Naive B cell (primary cell): ENCODE data around the gene USP43. TPM values are rescaled to one million over a fixed set of nuclear protein-coding genes. Genes with fewer than 3 reads are reported as not detected.
"Not testable (repeated sequence)": the region's sequence is repeated elsewhere in the genome, so short reads cannot be mapped to it uniquely, and the experiment has no call there.

Source experiments
- ATAC-seq, 2 donors: fragments of 150-1000 bp; cut with Tn5 transposase; 2 replicates each; pipeline ENCODE4 v1.10.0; 2021; ENCODE audit warnings: low read depth in 2 of 2, mild to moderate bottlenecking in 2 of 2, moderate library complexity in 2 of 2
- DNase-seq: peaks from one replicate; pipeline ENCODE4 v3.0.0; 2022
- H3K27ac Mint-ChIP-seq, 6 donors: one replicate each; pipeline ENCODE4 v1.8.0; 2020 to 2022; ENCODE audit warnings: mild to moderate bottlenecking in 6 of 6, mixed read lengths in 6 of 6, moderate library complexity in 5 of 6, inconsistent platforms in 2 of 6
- H3K27me3 Mint-ChIP-seq, 3 donors: one replicate each; pipeline ENCODE4 v1.8.0; 2021 to 2022; ENCODE audit warnings: mixed read lengths in 3 of 3, mild to moderate bottlenecking in 1 of 3
- H3K36me3 Mint-ChIP-seq, 2 donors: one replicate each; pipeline ENCODE4 v1.8.0; 2020 to 2022; ENCODE audit warnings: mixed read lengths in 2 of 2, inconsistent platforms in 1 of 2, mild to moderate bottlenecking in 1 of 2
- H3K4me1 Mint-ChIP-seq, 3 donors: one replicate each; pipeline ENCODE4 v1.8.0; 2020 to 2022; ENCODE audit warnings: mixed read lengths in 3 of 3, inconsistent platforms in 1 of 3, mild to moderate bottlenecking in 1 of 3, moderate library complexity in 1 of 3
- H3K4me3 Mint-ChIP-seq, 8 donors: one replicate each; pipeline ENCODE4 v1.8.0; 2020 to 2022; ENCODE audit warnings: mild to moderate bottlenecking in 8 of 8, mixed read lengths in 8 of 8, moderate library complexity in 8 of 8, inconsistent platforms in 2 of 8
- H3K9me3 Mint-ChIP-seq, 7 donors: one replicate each; pipeline ENCODE4 v1.8.0; 2020 to 2022; ENCODE audit warnings: mixed read lengths in 7 of 7, mild to moderate bottlenecking in 5 of 7, inconsistent platforms in 2 of 7, moderate library complexity in 1 of 7
- polyA plus RNA-seq, 6 donors: library from polyadenylated mRNA; unstranded; fragments of 300-500 nt; fragmentation: Illumina TruSeq; gene quantifications; one replicate each; pipeline ENCODE4 v1.2.3, GENCODE V29; 2021; ENCODE audit warnings: low read depth in 6 of 6

USP43 gene
- polyA plus RNA-seq, 6 donors from 2014 or later = not detected

DNA sequence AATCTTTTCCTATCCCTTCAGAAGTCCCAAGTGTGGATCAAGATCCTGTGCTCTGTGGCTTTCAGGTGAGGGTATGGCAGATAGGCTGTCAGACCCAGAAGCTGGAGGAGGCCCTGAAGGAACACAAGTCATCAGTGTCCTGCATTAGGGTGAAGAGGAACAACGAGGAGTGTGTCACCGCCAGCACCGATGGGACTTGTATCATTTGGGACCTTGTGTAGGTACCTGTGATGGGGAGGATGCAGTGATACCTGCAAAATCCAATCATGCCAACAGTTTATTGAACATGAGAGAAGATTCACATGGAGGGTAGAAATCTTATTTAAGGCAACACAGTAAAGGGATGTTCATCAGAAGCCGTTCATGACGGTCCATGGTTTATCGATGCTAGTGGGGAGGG is 10.0 kb upstream of the USP43 start:
- H3K4me3 Mint-ChIP-seq = no peak overlapping the region
- peaks cover 17 to 29% (median 24%) of the 10 kb centered on the region in 3 donors for H3K27me3 Mint-ChIP-seq
- no peaks in the 10 kb centered on the region for H3K9me3 Mint-ChIP-seq

GRCh38 chr17:9636501-9636900 is 8.8 kb upstream of the USP43 start:
- H3K9me3 Mint-ChIP-seq = no peaks in the 10 kb centered on the region
- ATAC-seq (no peak), DNase-seq (no peak)
- peaks cover 14 to 25% (median 21%) of the 10 kb centered on the region in 3 donors for H3K27me3 Mint-ChIP-seq
- no peaks in the 10 kb centered on the region for H3K36me3 Mint-ChIP-seq
- H3K4me3 Mint-ChIP-seq = no peak overlapping the region
- no peak overlapping the region for H3K27ac Mint-ChIP-seq
- no peaks in the 10 kb centered on the region for H3K4me1 Mint-ChIP-seq

More for the DNA sequence above, 10.0 kb upstream of the USP43 start:
- Mint-ChIP-seq H3K36me3 (no peaks in the 10 kb centered on the region), H3K27ac (no peak overlapping the region), H3K4me1 (no peaks in the 10 kb centered on the region)
- ATAC-seq (no peak), DNase-seq (no peak)

DNA sequence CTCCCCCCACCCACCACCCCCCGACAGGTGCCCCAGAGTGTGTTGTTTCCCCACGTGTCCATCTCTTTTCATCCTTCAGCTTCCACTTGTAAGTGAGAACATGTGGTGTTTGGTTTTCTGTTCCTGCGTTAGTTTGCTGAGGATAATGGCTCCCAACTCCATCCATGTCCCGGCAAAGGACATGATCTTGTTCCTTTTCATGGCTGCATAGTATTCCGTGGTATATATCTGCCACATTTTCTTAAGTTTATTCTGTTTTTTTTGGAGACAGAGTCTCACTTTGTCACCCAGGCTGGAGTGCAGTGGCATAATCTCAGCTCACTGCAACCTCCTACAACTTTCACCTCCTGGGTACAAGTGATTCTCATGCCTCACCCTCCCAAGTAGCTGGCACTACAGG is 4.9 kb upstream of the USP43 start:
- not testable (repeated sequence) for DNase-seq, ATAC-seq, H3K27ac Mint-ChIP-seq, H3K9me3 Mint-ChIP-seq, H3K4me3 Mint-ChIP-seq, H3K36me3 Mint-ChIP-seq
- peaks cover 17 to 23% (median 21%) of the 10 kb centered on the region in 3 donors for H3K27me3 Mint-ChIP-seq
- peaks cover 0 to 12% (median 8%) of the 10 kb centered on the region in 3 donors for H3K4me1 Mint-ChIP-seq

GRCh38 chr17:9643611-9644010 is 1.7 kb upstream of the USP43 start:
- Mint-ChIP-seq H3K27ac (no peak overlapping the region), H3K27me3 (peaks cover 32 to 36% (median 34%) of the 10 kb centered on the region in 3 donors), H3K36me3 (no peaks in the 10 kb centered on the region), H3K9me3 (no peaks in the 10 kb centered on the region), H3K4me3 (peak overlapping the region in 7 of 8 donors; percentile 30 to 92 (median 82)), H3K4me1 (peaks cover 10 to 22% (median 20%) of the 10 kb centered on the region in 3 donors)
- DNase-seq (no peak), ATAC-seq (no peak)

DNA sequence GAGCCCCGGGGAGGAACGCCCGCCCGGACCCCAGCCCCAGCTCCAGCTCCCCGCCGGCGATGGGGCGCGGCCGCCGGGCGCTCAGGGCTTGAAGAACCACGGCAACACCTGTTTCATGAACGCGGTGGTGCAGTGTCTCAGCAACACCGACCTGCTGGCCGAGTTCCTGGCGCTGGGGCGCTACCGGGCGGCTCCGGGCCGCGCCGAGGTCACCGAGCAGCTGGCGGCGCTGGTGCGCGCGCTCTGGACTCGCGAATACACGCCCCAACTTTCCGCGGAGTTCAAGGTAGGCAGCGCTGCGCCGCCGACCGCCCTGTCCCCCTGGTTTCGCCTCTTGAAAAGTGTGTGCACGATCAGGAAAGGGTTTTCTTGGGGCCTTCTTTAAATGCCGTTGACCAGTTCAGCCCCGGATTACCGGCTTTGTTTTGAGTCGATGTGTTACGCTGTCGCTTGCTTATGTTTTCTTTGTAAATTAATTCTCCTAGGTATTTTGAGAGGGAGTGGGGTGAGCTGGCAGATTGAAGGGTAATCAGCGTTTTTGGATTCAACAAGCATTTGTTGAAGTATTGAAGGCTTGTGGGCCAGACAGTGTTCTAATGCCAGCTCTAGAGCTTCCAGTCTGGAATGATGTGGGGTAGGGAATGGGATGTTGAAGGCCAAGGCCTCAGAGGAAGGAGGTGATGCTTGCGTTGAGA is 681 bp downstream of the USP43 start:
- ATAC-seq = peak in 1 of 2 donors; percentile 42
- Mint-ChIP-seq H3K27ac (no peak overlapping the region), H3K4me3 (peak overlapping the region; percentile 58 to 89 (median 78)), H3K4me1 (peaks cover 13 to 26% (median 25%) of the 10 kb centered on the region in 3 donors), H3K9me3 (no peaks in the 10 kb centered on the region), H3K27me3 (peaks cover 34 to 41% (median 36%) of the 10 kb centered on the region in 3 donors), H3K36me3 (no peaks in the 10 kb centered on the region)
- peak; percentile 4 for DNase-seq

- no peak for ATAC-seq
- Mint-ChIP-seq H3K4me3 (peak overlapping the region; percentile 58 to 89 (median 78)), H3K36me3 (no peaks in the 10 kb centered on the region), H3K27ac (no peak overlapping the region), H3K27me3 (peaks cover 34 to 42% (median 37%) of the 10 kb centered on the region in 3 donors), H3K4me1 (peaks cover 13 to 26% (median 25%) of the 10 kb centered on the region in 3 donors), H3K9me3 (no peaks in the 10 kb centered on the region)
- DNase-seq = no peak
These were observed 1.2 kb downstream of the USP43 start for GRCh38 chr17:9646546-9646885.

- ATAC-seq = no peak
- H3K4me3 Mint-ChIP-seq = peak overlapping the region in 3 of 8 donors; percentile 8 to 50 (median 47)
- H3K27ac Mint-ChIP-seq = no peak overlapping the region
- DNase-seq = no peak
- H3K4me1 Mint-ChIP-seq = peaks cover 13 to 26% (median 25%) of the 10 kb centered on the region in 3 donors
- H3K27me3 Mint-ChIP-seq = peaks cover 31 to 39% (median 34%) of the 10 kb centered on the region in 3 donors
- no peaks in the 10 kb centered on the region for H3K9me3 Mint-ChIP-seq
- H3K36me3 Mint-ChIP-seq = no peaks in the 10 kb centered on the region
These were observed 1.7 kb downstream of the USP43 start for GRCh38 chr17:9647014-9647413.

DNA sequence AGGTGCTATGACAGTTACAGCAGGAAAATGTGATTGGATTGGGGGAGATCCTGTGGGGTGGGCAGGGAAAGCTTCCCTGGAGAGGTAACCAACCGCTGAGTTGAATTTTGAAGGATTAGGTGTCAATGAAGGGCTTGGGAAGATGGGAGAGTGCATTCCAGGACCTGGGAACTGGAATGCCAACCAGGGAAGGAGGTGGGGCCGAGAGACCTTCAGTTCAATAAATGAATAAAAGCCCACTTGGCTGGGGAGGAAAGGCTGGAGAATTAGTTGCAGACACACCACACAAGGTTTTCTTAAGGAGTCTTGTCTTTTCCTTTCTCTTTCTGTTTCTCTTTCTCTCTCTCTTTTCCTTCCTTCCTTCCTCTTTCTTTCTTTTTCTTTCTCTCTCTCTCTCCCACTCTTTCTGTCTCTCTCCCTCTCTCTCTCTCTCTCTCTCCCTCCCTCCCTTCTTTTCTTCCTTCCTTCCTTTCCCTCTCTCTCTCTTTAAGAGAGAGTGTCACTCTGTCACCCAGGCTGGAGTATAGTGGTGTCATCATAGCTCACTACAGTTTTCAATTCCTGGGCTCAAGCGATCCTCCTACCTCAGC is 3.3 kb downstream of the USP43 start:
- Mint-ChIP-seq H3K4me1 (peaks cover 13 to 26% (median 25%) of the 10 kb centered on the region in 3 donors), H3K9me3 (no peaks in the 10 kb centered on the region), H3K27me3 (peaks cover 26 to 40% (median 31%) of the 10 kb centered on the region in 3 donors), H3K4me3 (peak overlapping the region in 2 of 8 donors; percentile 44 to 67), H3K36me3 (no peaks in the 10 kb centered on the region), H3K27ac (peak overlapping the region in 1 of 6 donors; percentile 22)
- ATAC-seq = no peak
- no peak for DNase-seq

DNA sequence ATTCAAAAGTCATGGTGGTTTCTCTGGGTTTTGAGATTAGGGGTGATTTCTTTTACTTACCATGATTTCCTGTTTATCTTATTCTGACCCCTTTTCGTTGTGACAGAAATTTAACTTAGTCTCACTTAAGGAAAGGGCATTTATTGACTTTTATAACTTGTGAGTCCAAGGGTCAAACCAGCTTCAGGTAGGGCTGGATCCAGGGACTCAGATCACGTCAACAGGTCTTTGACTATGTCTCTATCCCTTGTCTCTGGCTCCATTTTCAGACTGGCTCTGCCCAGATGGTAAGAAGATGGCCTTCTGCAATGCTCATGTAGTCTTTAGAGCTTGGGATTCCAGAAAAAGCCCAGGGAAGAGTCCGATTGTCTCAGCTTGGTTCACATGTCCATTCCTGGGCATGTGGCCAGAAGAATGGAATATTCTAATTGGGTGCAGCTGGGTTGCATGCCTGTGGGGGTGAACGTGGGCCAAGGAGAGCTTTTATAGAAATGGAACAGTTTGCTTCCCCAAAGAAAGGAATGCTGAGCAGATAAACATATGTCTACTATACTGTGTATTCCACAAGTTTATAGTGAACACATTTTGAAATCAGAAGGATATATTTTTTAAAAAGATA is 13.4 kb downstream of the USP43 start:
- Mint-ChIP-seq H3K9me3 (no peaks in the 10 kb centered on the region), H3K36me3 (no peaks in the 10 kb centered on the region)
- ATAC-seq = no peak

DNA sequence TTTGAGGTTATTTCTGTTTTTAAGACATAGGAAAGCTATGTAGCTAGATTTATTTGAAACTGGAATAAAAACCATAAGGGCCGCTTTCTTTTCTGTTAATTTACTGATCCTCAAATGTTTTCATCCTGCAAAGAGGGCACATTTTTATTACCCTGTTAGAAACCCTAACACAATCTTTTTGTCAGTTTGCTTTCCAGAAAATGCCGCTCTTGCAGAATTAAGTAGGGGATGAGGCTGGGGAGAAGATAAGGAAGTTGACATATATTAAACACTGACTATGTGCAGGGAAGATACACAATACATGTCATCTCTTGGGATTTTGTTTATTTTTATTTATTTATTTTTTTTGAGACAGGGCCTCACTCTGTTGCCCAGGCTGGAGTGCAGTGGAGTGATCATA is 15.7 kb downstream of the USP43 start:
- H3K27ac Mint-ChIP-seq = no peak overlapping the region
- DNase-seq (no peak), ATAC-seq (no peak)
- H3K27me3 Mint-ChIP-seq = no peaks in the 10 kb centered on the region
- no peak overlapping the region for H3K4me3 Mint-ChIP-seq
- peaks cover 0 to 11% (median 3%) of the 10 kb centered on the region in 7 donors for H3K9me3 Mint-ChIP-seq
- no peaks in the 10 kb centered on the region for H3K4me1 Mint-ChIP-seq
- H3K36me3 Mint-ChIP-seq = no peaks in the 10 kb centered on the region

More for the DNA sequence above, 13.4 kb downstream of the USP43 start:
- Mint-ChIP-seq H3K27ac (no peak overlapping the region), H3K4me1 (no peaks in the 10 kb centered on the region), H3K4me3 (no peak overlapping the region), H3K27me3 (peaks cover 0 to 3% (median 0%) of the 10 kb centered on the region in 3 donors)
- no peak for DNase-seq

- DNase-seq, H3K4me3 Mint-ChIP-seq, H3K4me1 Mint-ChIP-seq, ATAC-seq, H3K36me3 Mint-ChIP-seq, H3K27me3 Mint-ChIP-seq, H3K27ac Mint-ChIP-seq: not testable (repeated sequence)
- peaks cover 0 to 11% (median 3%) of the 10 kb centered on the region in 7 donors for H3K9me3 Mint-ChIP-seq
These were observed 18.2 kb downstream of the USP43 start for GRCh38 chr17:9663511-9663910.

- ATAC-seq (no peak), DNase-seq (no peak)
- no peaks in the 10 kb centered on the region for H3K36me3 Mint-ChIP-seq
- no peak overlapping the region for H3K4me3 Mint-ChIP-seq
- no peaks in the 10 kb centered on the region for H3K27me3 Mint-ChIP-seq
- peaks cover 0 to 11% (median 4%) of the 10 kb centered on the region in 7 donors for H3K9me3 Mint-ChIP-seq
- H3K27ac Mint-ChIP-seq = peak overlapping the region in 1 of 6 donors; percentile 75
- H3K4me1 Mint-ChIP-seq = no peaks in the 10 kb centered on the region
These were observed 21.2 kb downstream of the USP43 start for GRCh38 chr17:9666461-9667050.

- Mint-ChIP-seq H3K9me3 (peaks cover 0 to 11% (median 4%) of the 10 kb centered on the region in 7 donors), H3K27me3 (no peaks in the 10 kb centered on the region), H3K36me3 (no peaks in the 10 kb centered on the region), H3K4me3 (no peak overlapping the region), H3K27ac (no peak overlapping the region), H3K4me1 (no peaks in the 10 kb centered on the region)
- ATAC-seq (no peak), DNase-seq (no peak)
These were observed 23.2 kb downstream of the USP43 start for GRCh38 chr17:9668517-9668916.
